Measurements from ENCODE around the gene TRIOBP. TPM values are rescaled to one million over a fixed set of nuclear protein-coding genes. Genes with fewer than 3 reads are reported as not detected.

Gene TRIOBP
- total RNA-seq, 2 experiments from 2014 or later, result 31.1 to 31.6 TPM

GRCh38 chr22:37731804-37732471 is 35.1 kb downstream of the TRIOBP start:
- ChIA-PET CTCF (ENCODE audit: unreplicated experiment) (no interaction called here), POLR2A (no interaction called here)
- intact Hi-C loops (cut with micrococcal nuclease; ENCODE audit: unreplicated experiment), result no loop called here
- no peak for TF ChIP-seq EZH2phosphoT487 (IDR thresholded peaks at IDR 0.05; ENCODE audit: borderline replicate concordance, low read depth, low read length)
- TF ChIP-seq CTCF (conservative IDR thresholded peaks at IDR 0.05; ENCODE audit: low read length), result peak; percentile 42
- H2AFZ ChIP-seq (ENCODE audit: low read length), result no peak overlapping the region
- H3K4me3 ChIP-seq (ENCODE audit: low read depth, low read length, poor library complexity, severe bottlenecking), result no peak overlapping the region
- no peaks in the 10 kb centered on the region for H3K36me3 ChIP-seq (ENCODE audit: insufficient read depth, low read length)
- BruUV-seq (replicated peaks), result no TSS peak
- H3K4me1 ChIP-seq (ENCODE audit: insufficient read depth, low read length, poor library complexity, severe bottlenecking), result no peaks in the 10 kb centered on the region
- no peaks in the 10 kb centered on the region for H3K79me2 ChIP-seq (ENCODE audit: insufficient read depth, low read depth, low read length)
- no peaks in the 10 kb centered on the region for H3K9me3 ChIP-seq (ENCODE audit: low read length)
- H4K20me1 ChIP-seq (ENCODE audit: insufficient read depth, low read length), result no peaks in the 10 kb centered on the region
- no peaks in the 10 kb centered on the region for H3K9me2 ChIP-seq (ENCODE audit: insufficient read depth, low read length)
- no peak overlapping the region for H3K27ac ChIP-seq (ENCODE audit: low read depth, low read length, poor library complexity, severe bottlenecking)
- DNase-seq (ENCODE audit: low spot score), result peak; percentile 31
- H3K4me2 ChIP-seq (ENCODE audit: low read length), result no peak overlapping the region

DNA sequence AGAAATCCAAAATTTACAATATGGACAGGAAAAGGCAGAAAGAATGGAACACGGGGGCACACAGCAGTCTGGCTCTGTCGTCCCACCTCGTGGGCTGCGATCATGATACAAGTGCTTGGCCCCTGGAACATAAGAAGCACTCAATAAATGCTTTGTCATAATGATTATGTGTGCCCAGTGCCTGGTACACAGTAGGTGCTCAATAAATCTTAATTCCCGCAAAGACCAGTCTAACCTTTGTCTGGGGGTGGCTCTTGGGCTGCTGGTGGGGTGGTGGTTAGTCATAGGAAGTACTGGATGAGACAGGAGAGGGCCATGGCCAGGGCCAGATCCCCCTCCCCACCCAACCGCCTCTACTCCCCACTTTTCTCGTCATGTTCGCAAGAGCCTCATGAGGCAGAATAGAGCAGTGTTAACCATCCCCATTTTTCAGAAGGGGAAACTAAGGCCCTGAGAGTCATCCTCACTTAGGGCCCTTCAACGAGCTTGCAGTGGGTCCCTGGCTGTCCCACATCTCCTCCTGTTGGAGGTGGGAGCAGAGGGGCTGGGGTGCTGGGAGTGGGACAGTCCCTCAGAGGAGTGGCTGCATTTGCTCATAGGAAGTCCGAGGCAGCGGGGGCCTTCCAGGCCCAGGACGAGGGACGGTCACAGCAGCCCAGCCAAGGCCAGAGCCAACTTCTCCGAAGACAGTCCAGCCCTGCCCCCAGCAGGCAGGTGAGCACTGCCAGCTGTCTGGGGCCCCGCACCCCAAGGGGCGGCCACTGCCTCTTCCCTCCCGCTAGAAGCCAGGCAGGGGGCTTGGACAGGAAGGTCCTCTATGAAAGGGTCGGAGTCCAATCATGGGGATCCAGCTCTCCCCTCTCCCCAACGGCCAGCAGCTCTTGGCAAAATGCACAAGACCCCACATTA is 36.1 kb downstream of the TRIOBP start:
- H3K79me2 ChIP-seq (ENCODE audit: insufficient read depth, low read depth, low read length), result no peaks in the 10 kb centered on the region
- H3K36me3 ChIP-seq (ENCODE audit: insufficient read depth, low read length), result no peaks in the 10 kb centered on the region
- H3K4me1 ChIP-seq (ENCODE audit: insufficient read depth, low read length, poor library complexity, severe bottlenecking), result no peaks in the 10 kb centered on the region
- DNase-seq (ENCODE audit: low spot score), result no peak
- no peaks in the 10 kb centered on the region for H3K9me2 ChIP-seq (ENCODE audit: insufficient read depth, low read length)
- CTCF ChIA-PET (ENCODE audit: unreplicated experiment), result no interaction called here
- H3K9me3 ChIP-seq (ENCODE audit: low read length), result no peaks in the 10 kb centered on the region
- H4K20me1 ChIP-seq (ENCODE audit: insufficient read depth, low read length), result no peaks in the 10 kb centered on the region
- intact Hi-C loops (cut with micrococcal nuclease; ENCODE audit: unreplicated experiment), result no loop called here
- H3K4me2 ChIP-seq (ENCODE audit: low read length), result no peak overlapping the region
- no TSS peak for BruUV-seq (replicated peaks)
- H2AFZ ChIP-seq (ENCODE audit: low read length), result no peak overlapping the region
- TF ChIP-seq CTCF (conservative IDR thresholded peaks at IDR 0.05; ENCODE audit: low read length) (no peak), EZH2phosphoT487 (IDR thresholded peaks at IDR 0.05; ENCODE audit: borderline replicate concordance, low read depth, low read length) (no peak)
- POLR2A ChIA-PET, result no interaction called here
- H3K27ac ChIP-seq (ENCODE audit: low read depth, low read length, poor library complexity, severe bottlenecking), result no peak overlapping the region
- H3K4me3 ChIP-seq (ENCODE audit: low read depth, low read length, poor library complexity, severe bottlenecking), result no peak overlapping the region
